ENCODE results near the gene C19orf73.
A peak's percentile ranks its signal among the peaks of the same experiment; 100 is the strongest.
"Not testable (repeated sequence)": the region's sequence is repeated elsewhere in the genome, so short reads cannot be mapped to it uniquely, and the experiment has no call there.

C19orf73 gene

DNA sequence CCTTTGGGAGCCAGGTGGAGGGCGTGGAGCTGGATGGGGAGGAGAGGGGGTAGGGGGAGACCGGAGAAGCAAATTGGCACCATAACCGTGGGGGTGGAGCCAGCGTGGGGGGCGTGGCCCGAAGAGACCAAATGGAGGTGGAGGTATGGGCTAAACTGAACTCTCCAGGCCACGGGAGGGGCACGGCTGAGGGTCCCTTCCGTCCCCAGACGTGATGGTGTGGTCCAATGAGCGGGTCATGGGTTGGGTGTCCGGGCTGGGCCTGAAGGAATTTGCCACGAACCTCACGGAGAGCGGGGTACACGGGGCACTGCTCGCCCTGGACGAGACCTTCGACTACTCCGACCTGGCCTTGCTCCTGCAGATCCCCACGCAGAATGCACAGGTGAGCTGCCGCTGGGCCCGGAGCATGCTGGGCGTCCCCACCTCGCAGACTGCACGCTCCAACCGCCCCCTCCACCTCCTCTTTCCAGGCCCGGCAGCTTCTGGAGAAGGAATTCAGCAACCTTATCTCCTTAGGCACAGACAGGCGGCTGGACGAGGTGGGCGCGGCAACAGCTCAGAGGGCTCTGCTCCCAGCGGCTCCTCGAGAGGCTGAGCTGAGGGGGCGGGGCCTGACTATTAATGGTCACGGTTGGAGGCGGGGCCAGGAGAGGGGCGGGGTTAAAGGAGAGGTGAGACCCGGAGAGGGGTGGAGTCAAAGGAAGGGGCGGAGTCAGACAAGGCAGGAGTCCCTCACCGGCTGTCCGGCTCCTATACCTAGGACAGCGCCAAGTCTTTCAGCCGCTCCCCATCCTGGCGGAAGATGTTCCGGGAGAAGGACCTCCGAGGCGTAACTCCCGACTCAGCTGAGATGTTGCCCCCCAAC, 30.1 kb upstream of the C19orf73 start:
- DNase-seq, result peak; percentile 95

DNA sequence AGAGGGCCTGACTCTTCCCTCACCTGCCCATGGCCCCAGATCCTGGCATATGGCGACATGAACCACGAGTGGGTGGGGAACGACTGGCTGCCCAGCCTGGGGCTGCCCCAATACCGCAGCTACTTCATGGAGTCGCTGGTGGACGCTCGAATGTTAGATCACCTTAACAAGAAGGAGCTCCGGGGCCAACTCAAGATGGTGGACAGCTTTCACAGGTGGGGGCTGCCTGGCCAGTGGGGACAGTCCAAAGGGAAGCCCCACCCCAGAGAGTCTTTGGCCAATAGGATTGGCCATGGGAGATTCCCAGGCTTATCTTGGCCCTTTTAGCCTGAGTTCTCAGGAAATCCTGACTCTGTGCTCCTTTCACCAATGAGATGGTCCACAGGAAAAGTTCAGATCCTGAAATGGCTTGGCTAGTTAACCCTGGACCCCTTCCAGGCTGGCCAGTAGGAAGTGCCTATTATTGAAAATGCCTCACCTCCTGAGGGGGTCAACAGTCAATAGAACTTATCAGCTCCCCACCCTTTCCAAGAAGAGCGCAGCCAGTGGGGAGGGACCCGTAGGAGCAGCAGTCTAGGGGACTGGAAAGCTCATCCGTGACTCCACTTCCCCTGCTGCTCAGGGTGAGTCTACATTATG, 29.2 kb upstream of the C19orf73 start:
- DNase-seq, result no peak

DNA sequence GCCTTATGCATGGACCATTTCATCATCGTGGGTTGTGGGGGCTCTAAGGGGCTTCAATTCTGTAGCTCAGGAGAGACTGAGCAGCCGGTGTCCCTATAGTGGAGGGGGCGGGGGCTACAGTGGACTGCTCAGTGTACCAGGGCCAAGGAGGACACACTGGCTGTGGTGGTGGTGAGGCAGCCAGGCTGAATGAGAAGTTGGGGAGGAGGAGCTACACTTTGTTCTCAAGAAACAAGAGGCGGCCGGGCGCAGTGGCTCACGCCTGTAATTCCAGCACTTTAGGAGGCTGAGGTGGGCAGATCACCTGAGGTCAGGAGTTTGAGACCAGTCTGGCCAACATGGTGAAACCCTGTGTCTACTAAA, 27.4 kb upstream of the C19orf73 start:
- DNase-seq, result not testable (repeated sequence)

DNA sequence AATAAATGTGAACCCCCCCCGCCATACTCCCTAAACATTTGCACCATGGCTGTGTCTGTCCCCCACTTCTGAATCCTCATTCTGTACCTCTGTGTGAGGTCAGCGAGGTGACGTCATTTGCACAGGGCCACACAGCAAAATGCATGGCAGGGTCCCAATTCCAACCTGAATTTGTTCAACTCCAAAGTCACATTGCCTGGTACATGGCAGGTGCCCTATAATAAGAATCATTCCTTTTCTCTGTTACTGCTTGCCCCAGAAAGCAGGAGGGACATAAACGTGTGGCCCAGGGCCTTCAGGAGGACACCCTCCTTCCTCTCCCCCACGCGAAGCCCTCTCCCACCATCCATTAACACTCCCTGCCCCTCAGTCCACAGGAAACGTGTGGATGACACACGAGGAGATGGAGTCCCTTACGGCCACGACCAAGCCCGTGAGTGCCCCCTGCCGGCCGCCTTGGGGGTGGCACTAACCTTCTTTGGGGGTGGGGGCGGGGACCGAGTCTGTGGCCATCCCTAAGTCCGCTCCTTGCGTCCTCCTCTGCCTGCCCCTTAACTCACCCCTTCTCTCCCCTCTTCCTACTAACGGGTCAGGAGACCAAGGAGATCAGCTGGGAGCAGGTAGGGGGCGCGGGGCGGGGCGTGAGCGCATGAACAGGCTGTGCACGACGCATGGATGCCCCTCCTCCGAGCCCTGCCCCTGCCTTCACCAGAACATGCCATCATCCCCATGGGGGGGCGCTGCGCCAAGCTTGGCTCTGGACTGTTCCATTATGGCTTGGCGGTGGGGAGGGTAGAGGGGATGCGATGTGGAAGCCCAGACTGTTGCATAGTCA, 26.8 kb upstream of the C19orf73 start:
- no peak for DNase-seq

DNA sequence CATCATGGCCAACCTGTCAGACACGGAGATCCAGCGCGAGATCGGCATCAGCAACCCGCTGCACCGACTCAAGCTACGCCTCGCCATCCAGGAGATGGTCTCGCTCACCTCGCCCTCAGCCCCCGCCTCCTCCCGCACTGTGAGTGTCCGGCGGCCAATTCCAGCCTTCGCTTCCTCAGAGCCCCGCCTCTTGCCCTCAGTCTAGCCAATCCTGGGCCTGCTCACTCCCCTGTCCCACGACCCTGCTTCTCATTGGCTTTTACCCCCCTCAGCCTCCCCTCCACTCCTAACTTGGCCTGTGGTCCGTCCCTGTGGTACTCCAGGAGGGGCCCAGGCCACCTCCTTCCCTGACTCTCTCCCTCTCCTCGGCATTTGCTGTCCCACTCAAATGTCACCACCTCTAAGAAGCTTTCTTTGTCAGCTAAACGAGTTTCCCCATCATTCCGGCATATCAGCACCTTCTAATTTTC, 24.0 kb upstream of the C19orf73 start:
- no peak for DNase-seq

DNA sequence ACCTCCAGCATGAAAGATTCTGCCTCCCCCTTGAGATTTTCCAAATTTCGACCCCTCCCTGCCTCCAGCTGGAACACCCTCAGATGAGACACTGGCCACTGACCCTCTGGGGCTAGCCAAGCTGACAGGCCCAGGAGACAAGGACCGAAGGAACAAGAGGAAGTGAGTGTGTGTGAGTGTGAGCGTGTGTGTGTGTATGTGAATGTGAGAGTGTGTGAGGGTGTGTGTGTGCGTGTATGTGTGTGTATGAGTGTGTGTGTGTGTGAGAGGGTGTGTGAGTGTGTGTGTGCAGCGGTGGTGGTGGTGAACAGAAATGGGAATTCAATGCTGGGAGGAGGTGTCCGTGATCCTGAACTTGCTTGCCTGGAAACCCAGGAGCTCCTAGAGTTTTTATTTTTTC, 22.4 kb upstream of the C19orf73 start:
- DNase-seq, result no peak

DNA sequence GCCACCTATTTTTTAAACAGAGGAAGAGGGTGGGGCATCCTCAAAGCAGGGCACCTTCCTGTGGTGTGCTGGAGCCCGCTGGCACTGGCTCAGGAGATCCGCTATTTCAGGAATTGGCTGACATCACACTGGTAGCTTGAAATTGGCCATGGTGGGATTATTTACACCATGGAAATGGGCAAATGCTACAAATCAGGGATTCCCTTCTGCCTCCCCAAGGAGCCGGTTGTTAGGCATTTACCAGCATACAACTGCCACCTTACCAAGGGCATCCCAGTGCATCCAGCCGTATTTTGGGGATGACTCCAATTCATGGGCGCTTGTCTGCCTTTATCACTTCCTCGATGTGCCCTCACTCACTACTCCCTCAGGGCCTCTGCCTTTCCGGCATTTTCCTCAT, 22.0 kb upstream of the C19orf73 start:
- no peak for DNase-seq

DNA sequence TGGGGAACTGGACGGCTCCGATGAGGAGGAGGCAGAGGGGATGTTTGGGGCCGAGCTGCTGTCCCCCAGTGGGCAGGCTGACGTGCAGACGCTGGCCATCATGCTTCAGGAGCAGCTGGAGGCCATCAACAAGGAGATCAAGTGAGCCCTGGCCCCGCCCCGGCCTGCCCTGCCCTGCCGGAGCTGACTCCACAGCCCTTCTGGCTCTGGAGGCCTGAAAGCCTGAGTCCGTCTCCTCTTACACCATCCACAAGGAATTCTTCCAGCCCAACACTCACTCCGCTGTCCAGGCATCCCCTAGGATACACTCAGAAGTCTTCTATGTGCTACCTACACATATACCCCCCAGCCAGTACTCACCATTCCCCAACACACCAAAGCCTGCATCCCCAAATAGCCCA, 17.8 kb upstream of the C19orf73 start:
- DNase-seq, result no peak

DNA sequence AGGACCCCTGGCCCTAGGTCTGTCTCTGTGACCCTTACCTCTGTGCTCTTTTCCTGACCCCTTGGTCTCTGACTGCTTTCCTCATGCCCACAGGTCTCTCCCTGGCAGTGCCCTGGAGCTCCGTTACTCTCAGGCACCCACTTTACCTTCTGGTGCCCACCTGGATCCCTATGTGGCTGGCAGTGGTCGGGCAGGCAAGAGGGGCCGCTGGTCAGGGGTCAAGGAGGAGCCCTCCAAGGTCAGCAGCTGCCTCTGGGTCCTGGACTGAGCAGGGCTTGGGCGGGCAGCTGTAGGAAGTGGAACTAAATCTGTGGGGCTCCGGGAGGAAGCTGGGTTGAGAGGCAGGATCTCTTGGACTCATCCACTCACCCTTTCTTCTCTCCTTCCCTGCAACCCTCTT, 16.7 kb upstream of the C19orf73 start:
- DNase-seq, result no peak

DNA sequence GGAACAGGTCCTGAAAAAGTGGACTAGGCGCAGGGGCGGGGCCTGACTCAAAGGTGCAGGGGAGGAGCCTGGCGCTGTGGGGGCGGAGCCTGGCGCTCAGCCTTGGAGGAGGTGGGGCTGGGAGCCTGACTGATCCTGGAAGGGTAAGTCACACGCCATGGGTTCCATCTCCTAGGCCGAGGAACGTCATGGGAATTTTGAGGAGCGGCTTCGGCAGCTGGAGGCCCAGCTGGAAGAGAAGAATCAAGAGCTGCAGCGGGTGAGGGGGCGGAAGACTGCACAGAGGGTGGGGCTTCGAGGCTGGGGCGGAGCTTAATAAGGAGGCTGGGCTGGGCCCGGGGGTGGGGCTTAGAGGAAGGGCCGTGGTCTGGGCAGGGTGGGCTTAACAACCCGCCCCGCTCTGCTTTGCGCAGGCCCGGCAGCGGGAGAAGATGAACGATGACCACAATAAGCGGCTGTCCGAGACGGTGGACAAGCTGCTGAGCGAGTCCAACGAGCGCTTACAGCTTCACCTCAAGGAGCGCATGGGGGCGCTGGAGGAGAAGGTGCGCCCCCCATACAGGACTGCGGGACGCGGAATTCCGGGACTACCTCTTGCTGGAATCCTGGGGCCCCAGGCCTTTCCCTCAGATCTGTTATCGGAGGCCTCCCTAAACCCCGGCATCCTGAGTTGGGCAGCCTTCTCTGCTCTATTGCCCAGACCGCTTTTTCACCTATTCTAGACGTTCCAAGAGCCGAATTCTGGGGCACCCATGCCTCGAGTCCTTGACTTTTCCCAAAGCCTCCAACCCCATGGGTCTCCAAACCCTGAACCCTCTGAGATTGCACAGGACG, 14.9 kb upstream of the C19orf73 start:
- DNase-seq, result no peak

DNA sequence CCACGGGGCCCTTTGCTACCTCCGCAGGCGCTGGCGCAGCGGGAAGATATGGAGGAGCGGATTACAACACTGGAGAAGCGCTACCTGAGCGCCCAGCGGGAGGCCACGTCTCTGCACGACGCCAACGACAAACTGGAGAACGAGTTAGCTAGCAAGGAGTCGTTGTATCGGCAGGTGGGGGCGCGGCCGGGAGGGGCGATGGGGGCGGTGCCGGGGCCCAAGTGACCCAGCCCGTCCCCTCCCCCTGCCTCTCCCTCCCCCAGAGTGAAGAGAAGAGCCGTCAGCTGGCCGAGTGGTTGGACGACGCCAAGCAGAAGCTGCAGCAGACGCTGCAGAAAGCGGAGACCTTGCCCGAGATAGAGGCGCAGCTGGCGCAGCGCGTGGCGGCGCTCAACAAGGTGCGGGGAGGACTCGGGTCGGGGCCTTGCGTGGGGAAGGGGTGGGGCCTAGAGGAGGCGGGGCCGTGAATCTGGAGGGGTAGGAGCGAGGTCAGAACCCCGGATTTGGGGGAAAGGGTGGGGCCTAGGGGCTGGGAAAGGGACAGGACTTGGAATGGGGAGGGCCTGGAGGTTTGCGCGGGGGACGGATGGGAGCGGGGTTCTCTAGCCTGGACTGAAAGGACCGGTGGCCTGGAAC, 14.1 kb upstream of the C19orf73 start:
- DNase-seq, result no peak

DNA sequence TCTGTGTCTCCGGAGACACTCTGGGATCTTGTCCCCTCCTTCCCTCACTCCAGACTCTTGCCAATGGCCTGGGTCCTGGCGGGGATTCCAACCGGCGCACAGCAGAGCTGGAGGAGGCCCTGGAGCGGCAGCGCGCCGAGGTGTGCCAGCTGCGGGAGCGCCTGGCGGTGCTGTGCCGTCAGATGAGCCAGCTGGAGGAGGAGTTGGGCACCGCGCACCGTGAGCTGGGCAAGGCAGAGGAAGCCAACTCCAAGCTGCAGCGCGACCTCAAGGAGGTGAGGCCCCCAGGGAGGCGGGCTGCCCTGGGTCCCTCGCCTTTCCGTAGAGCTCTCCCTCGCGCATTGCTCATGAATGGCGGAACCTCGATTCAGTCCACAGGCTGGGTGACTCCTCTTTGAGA, 11.4 kb upstream of the C19orf73 start:
- DNase-seq, result no peak

DNA sequence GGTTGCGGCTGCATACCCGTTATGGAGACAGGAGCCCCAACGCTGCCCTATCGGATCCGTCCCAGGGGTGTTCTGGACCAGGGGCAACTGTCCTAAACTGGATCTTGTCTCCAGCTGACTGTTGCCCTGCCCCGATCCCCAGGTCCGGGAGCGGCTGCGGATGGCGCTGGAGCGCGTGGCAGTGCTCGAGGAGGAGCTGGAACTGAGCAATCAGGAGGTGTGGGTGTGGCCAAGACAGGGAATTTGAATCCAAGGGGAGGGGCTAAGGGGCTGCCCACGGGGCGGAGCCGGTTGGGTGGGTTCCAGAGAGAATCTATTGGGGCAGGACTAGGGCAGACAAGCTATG, 10.3 kb upstream of the C19orf73 start:
- DNase-seq, result no peak

DNA sequence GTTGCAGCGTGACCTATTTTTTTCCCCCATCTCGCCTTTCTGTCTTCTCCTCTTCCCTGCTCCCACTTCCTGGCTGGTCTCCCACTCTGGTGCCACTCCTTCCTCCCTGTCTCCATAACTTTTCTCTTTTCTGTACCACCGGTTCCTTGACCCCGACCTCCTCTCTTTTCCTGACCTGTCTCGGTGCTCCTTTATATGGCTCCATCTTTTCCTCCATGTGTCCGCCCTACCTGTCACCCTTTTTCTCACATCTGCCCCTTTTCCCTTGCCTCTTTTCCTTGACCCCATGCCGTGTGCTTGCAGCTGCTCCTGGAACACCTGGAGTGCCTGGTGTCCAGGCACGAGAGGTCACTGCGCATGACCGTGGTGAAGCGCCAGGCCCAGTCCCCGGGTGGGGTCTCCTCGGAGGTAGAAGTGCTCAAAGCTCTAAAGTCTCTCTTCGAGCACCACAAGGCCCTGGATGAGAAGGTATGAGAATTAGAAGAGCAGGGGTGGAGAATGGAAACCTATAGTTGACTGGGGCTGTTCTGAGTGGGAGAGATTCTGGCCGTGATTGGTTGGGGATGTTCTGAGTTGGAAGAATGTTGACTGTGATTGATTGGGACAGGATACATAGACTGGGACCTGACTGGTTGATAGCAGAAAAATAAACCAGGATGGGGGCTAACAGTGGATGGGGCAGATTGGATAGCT, 9.7 kb upstream of the C19orf73 start:
- no peak for DNase-seq

DNA sequence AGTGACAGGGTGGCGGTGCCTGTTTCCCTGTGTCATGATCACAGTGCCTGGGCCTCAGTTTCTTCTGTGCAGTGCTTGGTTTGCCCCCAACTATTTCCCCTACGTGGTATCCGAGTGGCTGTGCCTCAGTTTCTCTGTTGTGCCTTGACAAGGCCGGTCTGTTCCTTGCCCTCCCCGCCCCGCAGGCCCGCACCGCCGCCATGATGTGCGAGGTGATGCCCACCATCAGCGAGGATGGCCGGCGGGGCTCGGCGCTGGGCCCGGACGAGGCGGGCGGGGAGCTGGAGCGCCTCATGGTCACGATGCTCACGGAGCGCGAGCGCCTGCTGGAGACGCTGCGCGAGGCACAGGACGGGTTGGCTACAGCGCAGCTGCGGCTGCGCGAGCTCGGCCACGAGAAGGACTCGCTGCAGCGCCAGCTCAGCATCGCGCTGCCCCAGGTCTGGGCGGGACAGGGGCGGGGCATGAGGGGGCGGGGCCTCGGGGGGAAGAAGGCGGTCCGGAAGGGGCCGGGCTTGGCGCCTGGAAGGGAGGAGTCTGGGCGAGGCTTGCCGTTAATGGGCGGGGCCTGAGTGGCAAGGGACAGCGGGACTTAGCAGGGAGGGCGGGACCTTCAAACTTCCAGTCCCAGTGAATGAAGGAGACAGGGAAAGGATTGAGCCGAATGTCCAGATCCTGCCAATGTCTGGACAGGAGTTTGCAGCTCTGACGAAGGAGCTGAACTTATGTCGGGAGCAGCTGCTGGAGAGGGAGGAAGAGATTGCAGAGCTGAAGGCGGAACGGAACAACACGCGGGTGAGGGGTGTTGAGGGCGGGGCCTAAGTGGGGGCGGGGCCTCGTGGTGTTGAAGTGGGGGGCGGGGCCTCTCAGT, 9.0 kb upstream of the C19orf73 start:
- peak; percentile 87 for DNase-seq

DNA sequence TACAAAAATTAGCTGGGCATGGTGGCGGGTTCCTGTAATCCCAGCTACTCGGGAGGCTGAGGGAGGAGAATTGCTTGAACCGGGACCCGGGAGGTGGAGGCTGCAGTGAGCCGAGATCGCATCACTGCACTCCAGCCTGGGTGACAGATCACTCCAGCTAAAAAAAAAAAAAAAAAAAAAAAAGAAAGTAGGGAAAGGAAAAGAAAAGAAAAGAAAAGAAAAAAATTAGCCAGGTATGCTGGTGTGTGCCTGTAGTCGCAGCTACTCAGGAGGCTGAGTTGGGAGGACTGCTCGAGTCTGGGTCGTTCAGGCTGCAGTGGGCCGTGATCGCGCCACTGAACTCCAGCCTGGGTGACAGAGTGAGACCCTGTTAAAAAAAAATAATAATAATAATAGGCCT, 8.3 kb upstream of the C19orf73 start:
- DNase-seq, result not testable (repeated sequence)

DNA sequence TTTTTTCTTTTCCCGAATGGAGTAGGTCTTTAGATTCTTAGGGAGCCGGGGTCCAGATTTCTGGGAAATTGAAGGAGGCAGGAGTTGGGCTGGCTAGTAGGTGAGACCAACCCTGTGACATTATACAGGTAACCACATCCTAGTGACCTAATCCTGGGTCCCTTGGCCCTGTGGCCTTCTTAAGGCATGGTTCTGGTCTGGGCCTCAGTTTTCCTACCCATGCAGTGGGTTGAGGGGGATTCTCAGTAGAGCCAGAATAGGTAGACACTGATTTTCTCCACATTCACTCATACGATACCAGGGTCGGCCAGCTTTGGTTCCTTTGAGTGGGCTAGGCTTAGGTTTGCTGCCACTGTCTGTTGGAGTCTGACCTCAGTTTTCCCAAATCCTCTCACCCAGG, 7.6 kb upstream of the C19orf73 start:
- no peak for DNase-seq

DNA sequence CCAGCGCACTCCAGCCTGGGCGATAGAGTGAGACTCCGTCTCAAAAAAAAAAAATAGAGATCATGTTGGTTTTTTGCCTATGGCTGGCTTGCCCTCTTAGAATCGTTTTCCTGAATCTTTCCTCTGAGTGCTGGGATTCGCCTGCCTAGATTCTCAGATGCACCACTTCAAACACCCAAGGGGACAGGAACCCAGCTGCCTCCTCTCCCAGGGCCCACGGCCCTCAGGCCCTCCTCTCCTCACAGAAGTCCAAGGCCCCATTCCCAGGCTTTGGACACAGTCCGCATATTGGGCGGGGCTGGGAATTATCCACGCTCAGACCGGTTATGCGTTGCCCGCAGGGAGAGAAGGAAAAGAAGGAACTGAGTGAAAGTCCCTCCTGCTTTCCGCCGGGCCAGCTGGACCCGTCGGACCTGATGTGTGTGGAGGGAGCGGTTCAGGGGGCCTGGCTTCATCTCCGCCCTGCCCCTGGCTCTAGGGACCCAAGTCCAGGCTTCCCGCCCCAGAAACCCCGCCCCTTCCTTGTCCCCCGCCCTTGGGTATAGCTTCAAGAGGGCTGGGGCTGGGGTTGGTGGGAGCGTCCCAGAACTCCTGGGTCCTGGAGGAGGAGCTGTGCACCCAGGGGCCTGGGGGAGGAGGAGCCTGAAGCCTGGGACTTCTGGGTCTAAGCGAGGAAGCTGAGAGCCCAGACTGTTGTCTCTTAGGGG, 6.2 kb upstream of the C19orf73 start:
- no peak for DNase-seq

DNA sequence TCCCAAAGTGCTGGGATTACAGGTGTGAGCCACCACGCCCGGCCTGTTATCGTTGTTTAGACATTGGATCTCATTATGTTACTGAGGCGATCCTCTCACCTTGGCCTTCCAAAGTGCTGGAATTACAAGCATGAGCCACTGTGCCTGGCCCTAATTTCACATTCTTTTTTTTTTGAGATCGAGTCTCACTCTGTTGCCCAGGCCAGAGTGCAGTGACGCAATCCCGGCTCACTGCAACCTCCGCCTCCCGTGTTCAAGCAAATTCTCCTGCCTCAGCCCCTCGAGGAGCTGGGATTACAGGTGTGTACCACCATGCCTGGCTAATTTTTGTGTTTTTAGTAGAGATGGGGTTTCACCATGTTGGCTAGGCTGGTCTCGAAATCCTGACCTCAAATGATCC, 4.3 kb upstream of the C19orf73 start:
- not testable (repeated sequence) for DNase-seq

DNA sequence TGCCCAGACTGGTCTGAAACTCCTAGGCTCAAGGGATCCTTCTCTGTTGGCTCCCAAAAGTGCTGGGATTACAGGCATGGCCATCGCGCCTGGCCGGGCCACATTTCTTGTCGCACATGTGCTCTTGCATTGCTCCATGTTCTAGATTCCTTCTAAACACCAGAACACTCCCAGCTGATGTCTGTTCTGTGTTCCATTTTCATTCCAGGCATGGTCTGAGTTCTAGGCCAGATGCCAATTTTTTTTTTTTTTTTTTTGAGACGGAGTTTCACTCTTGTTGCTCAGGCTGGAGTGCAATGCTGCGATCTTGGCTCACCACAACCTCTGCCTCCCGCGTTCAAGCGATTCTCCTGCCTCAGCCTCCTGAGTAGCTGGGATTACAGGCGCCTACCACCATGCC, 2.9 kb upstream of the C19orf73 start:
- not testable (repeated sequence) for DNase-seq

All from NCI-H187 treated with DMSO at 0.1 percent for 48 hours (cell line).